Measurements from ENCODE around the gene HNRNPR.
"Not testable (repeated sequence)": the region's sequence is repeated elsewhere in the genome, so short reads cannot be mapped to it uniquely, and the experiment has no call there.

The HNRNPR gene

GRCh38 chr1:23331713-23332112 lies 12.4 kb downstream of the HNRNPR start:
- Mint-ChIP-seq H3K27ac (no peak overlapping the region), H3K4me1 (ENCODE audit: low read depth in 2 of 2) (peaks cover 13 to 33% of the 10 kb centered on the region in 2 donors), H3K9me3 (no peaks in the 10 kb centered on the region), H3K4me3 (no peak overlapping the region), H3K27me3 (no peaks in the 10 kb centered on the region), H3K36me3 (ENCODE audit: insufficient read depth) (peaks cover 95% of the 10 kb centered on the region)
- no peak for ATAC-seq (replicated peaks)
- DNase-seq = no peak

- ATAC-seq (replicated peaks) = no peak
- no peak overlapping the region for H3K27ac Mint-ChIP-seq
These were observed 13.2 kb downstream of the HNRNPR start for GRCh38 chr1:23330846-23331245.

DNA sequence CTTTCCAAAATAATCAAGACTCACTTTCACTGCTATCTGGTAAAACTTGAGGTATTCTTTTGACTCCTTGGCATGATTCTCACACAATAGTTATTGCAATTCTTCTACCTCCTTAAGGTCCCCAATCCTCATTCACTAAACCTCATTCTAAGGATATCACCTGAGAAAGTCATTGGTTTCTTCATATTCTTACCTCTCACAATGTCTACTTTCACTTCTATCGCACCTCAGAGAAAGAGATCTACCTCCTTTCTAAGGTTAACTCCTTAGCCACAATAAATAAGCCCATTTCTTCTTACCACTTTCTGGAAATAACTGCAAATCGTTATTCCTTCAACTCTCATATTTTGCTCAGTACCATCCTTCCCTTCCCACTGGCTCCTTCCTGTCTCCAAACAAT lies 18.7 kb downstream of the HNRNPR start:
- no peak overlapping the region for H3K27ac Mint-ChIP-seq
- H3K9me3 Mint-ChIP-seq = no peaks in the 10 kb centered on the region
- ATAC-seq (replicated peaks) = no peak
- no peak overlapping the region for H3K4me3 Mint-ChIP-seq
- no peaks in the 10 kb centered on the region for H3K27me3 Mint-ChIP-seq
- peaks cover 60% of the 10 kb centered on the region for H3K36me3 Mint-ChIP-seq (ENCODE audit: insufficient read depth)
- no peak for DNase-seq
- H3K4me1 Mint-ChIP-seq (ENCODE audit: low read depth in 2 of 2) = peaks cover 10 to 39% of the 10 kb centered on the region in 2 donors

More at GRCh38 chr1:23330846-23331245, 13.2 kb downstream of the HNRNPR start:
- peaks cover 93% of the 10 kb centered on the region for H3K36me3 Mint-ChIP-seq (ENCODE audit: insufficient read depth)
- no peak overlapping the region for H3K4me3 Mint-ChIP-seq
- H3K4me1 Mint-ChIP-seq (ENCODE audit: low read depth in 2 of 2) = peaks cover 13 to 39% of the 10 kb centered on the region in 2 donors
- DNase-seq = no peak
- no peaks in the 10 kb centered on the region for H3K27me3 Mint-ChIP-seq
- H3K9me3 Mint-ChIP-seq = no peaks in the 10 kb centered on the region

- no peaks in the 10 kb centered on the region for H3K9me3 Mint-ChIP-seq
- ATAC-seq (replicated peaks) = no peak
- H3K4me3 Mint-ChIP-seq = no peak overlapping the region
- peak overlapping the region in 1 of 2 donors; percentile 82 for H3K27ac Mint-ChIP-seq
- H3K27me3 Mint-ChIP-seq = no peaks in the 10 kb centered on the region
- peaks cover 60% of the 10 kb centered on the region for H3K36me3 Mint-ChIP-seq (ENCODE audit: insufficient read depth)
- no peak for DNase-seq
- H3K4me1 Mint-ChIP-seq (ENCODE audit: low read depth in 2 of 2) = peaks cover 7 to 37% of the 10 kb centered on the region in 2 donors
These were observed 21.3 kb downstream of the HNRNPR start for GRCh38 chr1:23322770-23323169.

DNA sequence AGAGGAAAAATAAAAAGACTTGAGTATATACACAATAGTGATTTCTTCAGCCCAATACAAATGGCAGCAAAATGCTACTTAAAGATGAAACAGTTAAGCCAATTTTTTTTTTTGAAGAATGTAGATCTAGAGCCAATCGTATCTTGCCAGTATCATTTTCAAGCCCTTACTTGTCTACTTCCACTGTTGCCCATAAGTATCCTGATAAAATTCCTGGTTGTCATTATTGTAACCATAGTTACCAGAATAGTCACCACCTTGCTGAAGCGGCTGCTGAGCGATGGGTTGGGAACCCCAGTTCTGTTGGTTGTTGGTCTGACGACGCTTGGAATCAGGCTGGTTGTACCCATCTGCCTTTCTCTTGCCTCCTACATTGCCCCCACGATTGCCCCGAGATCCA lies 33.8 kb downstream of the HNRNPR start:
- H3K27ac Mint-ChIP-seq; H3K4me3 Mint-ChIP-seq; H3K9me3 Mint-ChIP-seq; H3K27me3 Mint-ChIP-seq; ATAC-seq (replicated peaks); DNase-seq: not testable (repeated sequence)
- H3K4me1 Mint-ChIP-seq (ENCODE audit: low read depth in 2 of 2) = peaks cover 10 to 21% of the 10 kb centered on the region in 2 donors
- H3K36me3 Mint-ChIP-seq (ENCODE audit: insufficient read depth) = peaks cover 75% of the 10 kb centered on the region

DNA sequence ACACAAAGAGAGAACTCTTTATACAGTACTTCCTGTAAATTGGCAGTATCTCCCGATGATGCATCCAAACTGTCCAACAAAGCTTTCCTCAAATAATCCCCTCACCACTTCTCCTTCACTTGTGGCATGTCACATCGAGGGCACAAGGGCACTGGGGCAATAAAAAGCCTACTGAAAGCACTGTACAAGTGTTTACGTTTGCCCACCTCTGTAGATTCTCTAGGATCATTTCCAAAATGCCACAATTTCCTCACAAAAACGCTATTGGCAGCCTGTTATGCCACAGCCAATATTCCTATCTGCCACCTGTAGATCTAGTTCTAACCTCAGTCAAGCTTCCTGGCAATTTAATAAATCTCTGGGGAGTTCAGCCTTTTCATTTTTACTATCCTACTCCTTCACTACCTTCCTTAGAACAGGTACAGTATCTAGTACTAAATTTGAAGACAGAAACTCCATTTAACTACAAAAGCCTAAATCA lies 39.9 kb downstream of the HNRNPR start:
- ATAC-seq (replicated peaks) = no peak
- DNase-seq = no peak
- no peak overlapping the region for H3K4me3 Mint-ChIP-seq
- H3K4me1 Mint-ChIP-seq (ENCODE audit: low read depth in 2 of 2) = peaks cover 0 to 7% of the 10 kb centered on the region in 2 donors
- peaks cover 61% of the 10 kb centered on the region for H3K36me3 Mint-ChIP-seq (ENCODE audit: insufficient read depth)
- H3K27ac Mint-ChIP-seq = peak overlapping the region in 1 of 2 donors; percentile 67
- H3K9me3 Mint-ChIP-seq = no peaks in the 10 kb centered on the region
- no peaks in the 10 kb centered on the region for H3K27me3 Mint-ChIP-seq

GRCh38 chr1:23303524-23303923 lies 40.6 kb downstream of the HNRNPR start:
- Mint-ChIP-seq H3K27me3 (no peaks in the 10 kb centered on the region), H3K36me3 (ENCODE audit: insufficient read depth) (peaks cover 60% of the 10 kb centered on the region), H3K4me3 (no peak overlapping the region)

DNA sequence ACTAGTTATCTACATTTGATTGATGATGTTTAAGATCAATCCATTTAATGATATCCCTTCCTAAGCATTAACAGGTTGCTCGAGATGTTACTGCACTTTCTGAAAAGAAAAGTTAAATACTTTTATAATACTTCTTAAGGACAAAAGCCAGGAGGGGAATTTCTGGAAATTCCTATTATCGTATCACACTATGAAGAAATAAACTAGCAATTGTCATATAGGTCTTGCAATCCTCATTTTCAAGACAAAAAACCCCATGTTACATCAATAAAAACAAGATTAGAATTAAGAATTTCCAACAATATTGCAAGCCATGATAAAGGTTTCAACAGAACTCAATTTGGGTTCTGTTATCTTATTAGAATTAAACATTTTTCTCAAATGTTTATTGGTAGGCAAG lies 47.2 kb downstream of the HNRNPR start:
- DNase-seq (no peak), ATAC-seq (replicated peaks) (no peak)
- H3K4me3 Mint-ChIP-seq = no peak overlapping the region
- no peaks in the 10 kb centered on the region for H3K9me3 Mint-ChIP-seq
- H3K4me1 Mint-ChIP-seq (ENCODE audit: low read depth in 2 of 2) = peaks cover 0 to 7% of the 10 kb centered on the region in 2 donors
- H3K27ac Mint-ChIP-seq = peak overlapping the region in 1 of 2 donors; percentile 35
- peaks cover 50% of the 10 kb centered on the region for H3K36me3 Mint-ChIP-seq (ENCODE audit: insufficient read depth)
- H3K27me3 Mint-ChIP-seq = no peaks in the 10 kb centered on the region

More at GRCh38 chr1:23303524-23303923, 40.6 kb downstream of the HNRNPR start:
- peak overlapping the region in 1 of 2 donors; percentile 67 for H3K27ac Mint-ChIP-seq
- peaks cover 0 to 7% of the 10 kb centered on the region in 2 donors for H3K4me1 Mint-ChIP-seq (ENCODE audit: low read depth in 2 of 2)
- no peak for ATAC-seq (replicated peaks)
- no peak for DNase-seq
- H3K9me3 Mint-ChIP-seq = no peaks in the 10 kb centered on the region

DNA sequence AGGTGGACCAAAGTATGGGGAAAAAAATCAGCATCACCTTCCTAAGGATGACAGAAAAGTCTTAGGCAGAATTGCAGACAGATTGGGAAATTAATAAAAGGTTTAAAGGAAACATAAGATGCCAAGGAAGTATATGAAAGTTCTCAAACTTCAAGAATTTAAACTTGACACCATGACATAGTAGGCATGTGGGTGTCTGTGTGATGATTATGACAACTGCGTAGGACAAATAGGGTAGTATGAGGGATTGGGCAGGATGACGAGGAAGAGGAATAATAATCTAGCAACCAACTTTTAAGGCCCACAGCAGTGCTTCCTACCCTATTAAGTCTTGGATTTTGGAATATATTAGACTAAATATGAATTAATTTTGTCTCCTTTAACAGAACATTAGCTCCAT lies 52.4 kb downstream of the HNRNPR start:
- no peak for ATAC-seq (replicated peaks)
- no peaks in the 10 kb centered on the region for H3K4me1 Mint-ChIP-seq (ENCODE audit: low read depth in 2 of 2)
- H3K27ac Mint-ChIP-seq = no peak overlapping the region
- no peak overlapping the region for H3K4me3 Mint-ChIP-seq
- peaks cover 18% of the 10 kb centered on the region for H3K36me3 Mint-ChIP-seq (ENCODE audit: insufficient read depth)
- DNase-seq = no peak
- H3K27me3 Mint-ChIP-seq = no peaks in the 10 kb centered on the region
- no peaks in the 10 kb centered on the region for H3K9me3 Mint-ChIP-seq

GRCh38 chr1:23290836-23291565 lies 53.1 kb downstream of the HNRNPR start:
- Mint-ChIP-seq H3K4me3 (no peak overlapping the region), H3K9me3 (no peaks in the 10 kb centered on the region), H3K36me3 (ENCODE audit: insufficient read depth) (peaks cover 21% of the 10 kb centered on the region), H3K4me1 (ENCODE audit: low read depth in 2 of 2) (no peaks in the 10 kb centered on the region), H3K27me3 (no peaks in the 10 kb centered on the region), H3K27ac (peak overlapping the region in 1 of 2 donors; percentile 65)
- DNase-seq = no peak
- ATAC-seq (replicated peaks) = no peak

GRCh38 chr1:23288671-23289070 lies 55.4 kb downstream of the HNRNPR start:
- Mint-ChIP-seq H3K36me3 (ENCODE audit: insufficient read depth) (peaks cover 21% of the 10 kb centered on the region), H3K27ac (no peak overlapping the region), H3K9me3 (no peaks in the 10 kb centered on the region), H3K27me3 (no peaks in the 10 kb centered on the region), H3K4me1 (ENCODE audit: low read depth in 2 of 2) (no peaks in the 10 kb centered on the region), H3K4me3 (no peak overlapping the region)
- no peak for DNase-seq
- ATAC-seq (replicated peaks) = no peak

DNA sequence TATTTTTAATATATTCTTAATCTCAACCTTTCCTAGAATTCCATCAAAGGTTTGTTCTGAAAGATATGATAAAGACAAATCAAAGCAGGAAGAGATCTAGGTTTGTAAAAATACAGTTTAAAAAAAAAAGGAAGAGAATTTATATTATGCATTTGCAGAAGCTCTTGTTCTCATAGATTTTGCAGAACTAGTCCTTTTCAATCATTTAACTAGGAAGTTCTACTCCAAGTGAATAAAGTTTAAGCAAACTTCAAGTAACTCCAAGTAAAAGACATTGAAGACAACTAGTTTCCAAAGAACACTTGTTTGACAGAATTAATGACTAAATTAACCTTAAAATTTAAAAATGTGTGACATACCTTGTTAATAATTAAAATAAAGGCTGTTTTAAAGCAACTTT lies 55.9 kb downstream of the HNRNPR start:
- no peak overlapping the region for H3K27ac Mint-ChIP-seq
- no peak overlapping the region for H3K4me3 Mint-ChIP-seq
- peaks cover 22% of the 10 kb centered on the region for H3K36me3 Mint-ChIP-seq (ENCODE audit: insufficient read depth)
- no peak for DNase-seq
- ATAC-seq (replicated peaks) = no peak
- H3K4me1 Mint-ChIP-seq (ENCODE audit: low read depth in 2 of 2) = no peaks in the 10 kb centered on the region
- no peaks in the 10 kb centered on the region for H3K9me3 Mint-ChIP-seq
- H3K27me3 Mint-ChIP-seq = no peaks in the 10 kb centered on the region

DNA sequence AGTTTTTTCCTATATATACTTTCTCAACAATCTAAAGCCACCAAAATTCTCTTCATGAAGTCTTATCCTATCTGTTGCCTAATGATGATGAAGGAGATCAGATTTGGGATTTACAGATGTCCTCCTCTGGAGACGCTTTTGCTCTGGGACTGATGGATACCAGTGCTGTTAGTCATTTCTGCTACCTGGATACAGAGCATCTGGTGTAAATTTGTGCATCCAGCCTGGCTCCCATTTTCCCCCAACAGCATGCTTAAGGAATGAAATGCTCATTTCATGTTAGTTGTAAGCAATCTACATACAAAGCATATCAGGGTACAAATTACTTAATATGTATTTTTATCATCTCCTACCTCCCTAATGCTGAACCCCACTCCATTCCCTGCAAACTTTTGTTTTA lies 57.7 kb downstream of the HNRNPR start:
- H3K36me3 Mint-ChIP-seq (ENCODE audit: insufficient read depth) = peaks cover 27% of the 10 kb centered on the region
- H3K27me3 Mint-ChIP-seq = no peaks in the 10 kb centered on the region
- no peak for DNase-seq
- no peak for ATAC-seq (replicated peaks)
- no peaks in the 10 kb centered on the region for H3K4me1 Mint-ChIP-seq (ENCODE audit: low read depth in 2 of 2)
- H3K4me3 Mint-ChIP-seq = no peak overlapping the region
- no peaks in the 10 kb centered on the region for H3K9me3 Mint-ChIP-seq
- H3K27ac Mint-ChIP-seq = no peak overlapping the region
